Right atrium auricular region (tissue), 2 donors: Measurements from ENCODE around the gene PRAMEF9. TPM values are rescaled to one million over a fixed set of nuclear protein-coding genes. Genes with fewer than 3 reads are reported as not detected.
"Not testable (repeated sequence)": the region's sequence is repeated elsewhere in the genome, so short reads cannot be mapped to it uniquely, and the experiment has no call there.

Experiments
- DNase-seq: peaks from one replicate; pipeline ENCODE4 v3.0.0-alpha.2; 2019; ENCODE audit warnings: low spot score
- H3K27ac ChIP-seq, 2 donors: fragments of 200-600 bp; sonication (generic); 1 replicate in 1 of 2; 2 replicates in 1 of 2; pipeline ENCODE4 v1.5.1; 2016 to 2019
- H3K27me3 ChIP-seq, 2 donors: fragments of 200-600 bp; sonication (generic); one replicate each; pipeline versions ENCODE4 v1.5.1 to v1.6.0; 2017 to 2019
- H3K36me3 ChIP-seq: fragments of 200-600 bp; sonication (generic); one replicate; pipeline ENCODE4 v1.5.1; 2016
- H3K4me1 ChIP-seq, 2 donors: fragments of 200-600 bp; sonication (generic); one replicate each; pipeline versions ENCODE4 v1.5.1 to v1.6.0; 2017 to 2019
- H3K4me3 ChIP-seq, 2 donors: fragments of 200-600 bp; sonication (generic); 1 replicate in 1 of 2; 2 replicates in 1 of 2; pipeline ENCODE4 v1.5.1; 2017 to 2019; ENCODE audit warnings: mild to moderate bottlenecking in 1 of 2, moderate library complexity in 1 of 2
- H3K9me3 ChIP-seq, 2 donors: fragments of 200-600 bp; sonication (generic); one replicate each; pipeline ENCODE4 v1.5.1; 2019
- CTCF ChIP-seq, 2 donors: fragments of 200-600 bp; sonication (generic); IDR thresholded peaks; one replicate each; pipeline ENCODE4 v1.5.1; 2019; ENCODE audit warnings: antibody characterized with exemption in 2 of 2
- total RNA-seq, 2 donors: library from RNA; depleted of rRNA; stranded (reverse); fragments of >200 nt; gene quantifications; one replicate each; pipeline ENCODE4 v1.1.0, GENCODE V29; 2016

Gene PRAMEF9
- total RNA-seq = not detected

- not testable (repeated sequence) for DNase-seq, H3K9me3 ChIP-seq, H3K27me3 ChIP-seq, H3K27ac ChIP-seq, H3K4me3 ChIP-seq, H3K4me1 ChIP-seq, H3K36me3 ChIP-seq
These were observed at the start of gene PRAMEF9 for GRCh38 chr1:13171548-13171947. TSS of gene PRAMEF9 (plus strand) at chr1:13171848. CDS start at chr1:13175281, 3,433 bp downstream.

- not testable (repeated sequence) for H3K36me3 ChIP-seq, DNase-seq, H3K4me1 ChIP-seq, H3K4me3 ChIP-seq, H3K9me3 ChIP-seq, H3K27ac ChIP-seq, H3K27me3 ChIP-seq
These were observed 15.7 kb upstream of the PRAMEF9 start, which contains the start of gene PRAMEF26 for GRCh38 chr1:13155909-13156308. TSS of gene PRAMEF26 (minus strand) at chr1:13156009. CDS start at chr1:13153095, 2,914 bp downstream.

- H3K27ac ChIP-seq = not testable (repeated sequence)
These were observed 6.1 kb upstream of the PRAMEF9 start, which contains the start of gene HNRNPCL4 for GRCh38 chr1:13165531-13165930. TSS of gene HNRNPCL4 (minus strand) at chr1:13165631. CDS start at chr1:13165467, 164 bp downstream.

GRCh38 chr1:13201309-13201708 is 29.7 kb downstream of the PRAMEF9 start, which contains the start of gene PRAMEF13:
TSS of gene PRAMEF13 (minus strand) at chr1:13201409. CDS start at chr1:13199589, 1,820 bp downstream.
- not testable (repeated sequence) for H3K27ac ChIP-seq, H3K4me3 ChIP-seq, H3K4me1 ChIP-seq, H3K9me3 ChIP-seq, H3K27me3 ChIP-seq, DNase-seq, H3K36me3 ChIP-seq

More at GRCh38 chr1:13165531-13165930, 6.1 kb upstream of the PRAMEF9 start, which contains the start of gene HNRNPCL4:
- not testable (repeated sequence) for H3K9me3 ChIP-seq, H3K4me1 ChIP-seq, H3K4me3 ChIP-seq, H3K36me3 ChIP-seq, DNase-seq, H3K27me3 ChIP-seq

GRCh38 chr1:13208712-13209111 is 37.1 kb downstream of the PRAMEF9 start:
- not testable (repeated sequence) for H3K4me3 ChIP-seq, H3K36me3 ChIP-seq, DNase-seq, H3K9me3 ChIP-seq, H3K4me1 ChIP-seq, H3K27ac ChIP-seq, H3K27me3 ChIP-seq

- not testable (repeated sequence) for H3K9me3 ChIP-seq, H3K4me1 ChIP-seq, H3K4me3 ChIP-seq, H3K36me3 ChIP-seq, H3K27ac ChIP-seq, DNase-seq, H3K27me3 ChIP-seq
These were observed 45.0 kb downstream of the PRAMEF9 start for GRCh38 chr1:13216619-13217018.

- not testable (repeated sequence) for H3K4me1 ChIP-seq, DNase-seq, H3K27me3 ChIP-seq, H3K36me3 ChIP-seq, H3K9me3 ChIP-seq, H3K27ac ChIP-seq, H3K4me3 ChIP-seq
These were observed 47.6 kb downstream of the PRAMEF9 start for GRCh38 chr1:13219203-13219602.

- not testable (repeated sequence) for H3K27ac ChIP-seq, H3K4me3 ChIP-seq, H3K9me3 ChIP-seq, H3K4me1 ChIP-seq, DNase-seq, H3K36me3 ChIP-seq, H3K27me3 ChIP-seq
These were observed 51.1 kb downstream of the PRAMEF9 start for GRCh38 chr1:13222788-13223187.

GRCh38 chr1:13224480-13225060 is 52.9 kb downstream of the PRAMEF9 start:
- Histone ChIP-seq H3K4me3 (no peak overlapping the region), H3K36me3 (no peaks in the 10 kb centered on the region), H3K9me3 (no peaks in the 10 kb centered on the region), H3K27ac (no peak overlapping the region), H3K4me1 (no peaks in the 10 kb centered on the region), H3K27me3 (no peaks in the 10 kb centered on the region)
- TF ChIP-seq CTCF (IDR thresholded peaks at IDR 0.05) = no peak
- DNase-seq = peak; percentile 30

- not testable (repeated sequence) for H3K27me3 ChIP-seq, H3K27ac ChIP-seq, H3K4me3 ChIP-seq, H3K4me1 ChIP-seq, H3K36me3 ChIP-seq, H3K9me3 ChIP-seq
- DNase-seq = peak; percentile 48
These were observed 54.1 kb downstream of the PRAMEF9 start, which contains the start of gene PRAMEF18 for GRCh38 chr1:13225675-13226204. TSS of gene PRAMEF18 (minus strand) at chr1:13226154. CDS start at chr1:13226106, 48 bp downstream.

GRCh38 chr1:13227271-13228055 is 55.8 kb downstream of the PRAMEF9 start:
- H3K36me3 ChIP-seq, H3K27ac ChIP-seq, H3K4me1 ChIP-seq, H3K4me3 ChIP-seq, H3K9me3 ChIP-seq, H3K27me3 ChIP-seq: not testable (repeated sequence)
- DNase-seq = peak; percentile 57
